OCI-LY7 (cell line): ENCODE measurements around the gene CLPSL1. TPM values are rescaled to one million over a fixed set of nuclear protein-coding genes. Genes with fewer than 3 reads are reported as not detected.
A peak's percentile ranks its signal among the peaks of the same experiment; 100 is the strongest.

Experiments
- BruUV-seq: library from RNA; stranded (reverse); fragments of 400-500 nt; replicated peaks from 2 replicates; lab custom pipeline; 2021; lab: Mats Ljungman, UMichigan
- CTCF ChIA-PET: fragments of 300-600 bp; sonication (Branson Sonifier 250); formaldehyde crosslinking; loops from one replicate; lab custom pipeline; 2022; ENCODE audit warnings: antibody characterized with exemption; ENCODE audit not compliant: unreplicated experiment; lab: Charles Lee
- POLR2A ChIA-PET: fragments of 300-600 bp; sonication (Branson Sonifier 250); formaldehyde crosslinking; loops from one replicate; lab custom pipeline; 2022; ENCODE audit warnings: antibody characterized with exemption; lab: Charles Lee
- DNase-seq: peaks from one replicate; pipeline ENCODE4 v3.0.0-alpha.2; 2015; ENCODE audit warnings: low spot score
- H2AFZ ChIP-seq: fragments of 200-600 bp; sonication (generic), shearing (Covaris generic); 2 replicates; pipeline ENCODE4 v1.6.1; 2014; ENCODE audit warnings: mild to moderate bottlenecking, antibody characterized with exemption, low read length, moderate library complexity
- H3K27ac ChIP-seq: fragments of 200-600 bp; sonication (generic); 2 replicates; pipeline ENCODE4 v1.5.1; 2014; ENCODE audit warnings: mixed run types, low read depth, mild to moderate bottlenecking, moderate library complexity, low read length, inconsistent platforms; ENCODE audit not compliant: poor library complexity, severe bottlenecking
- H3K36me3 ChIP-seq: fragments of 200-600 bp; sonication (generic); 2 replicates; pipeline ENCODE4 v1.6.1; 2014; ENCODE audit warnings: mild to moderate bottlenecking, antibody characterized with exemption, low read length, moderate library complexity, mixed read lengths; ENCODE audit not compliant: insufficient read depth
- H3K4me1 ChIP-seq: fragments of 200-600 bp; sonication (generic); 2 replicates; pipeline ENCODE4 v1.5.1; 2014; ENCODE audit warnings: mild to moderate bottlenecking, low read length; ENCODE audit not compliant: insufficient read depth, poor library complexity, severe bottlenecking
- H3K4me2 ChIP-seq: fragments of 200-600 bp; sonication (generic); 2 replicates; pipeline ENCODE4 v1.6.1; 2014; ENCODE audit warnings: mild to moderate bottlenecking, low read length
- H3K4me3 ChIP-seq: fragments of 200-600 bp; sonication (generic); 2 replicates; pipeline ENCODE4 v1.5.1; 2014; ENCODE audit warnings: mild to moderate bottlenecking, low read depth, low read length; ENCODE audit not compliant: poor library complexity, severe bottlenecking
- H3K79me2 ChIP-seq: fragments of 200-600 bp; sonication (generic); 2 replicates; pipeline ENCODE4 v1.6.1; 2016; ENCODE audit warnings: low read depth, mild to moderate bottlenecking, low read length, moderate library complexity, mixed read lengths; ENCODE audit not compliant: insufficient read depth
- H3K9me2 ChIP-seq: fragments of 200-600 bp; sonication (generic); 2 replicates; pipeline ENCODE4 v1.6.1; 2016; ENCODE audit warnings: mild to moderate bottlenecking, low read length, mixed read lengths; ENCODE audit not compliant: insufficient read depth
- H3K9me3 ChIP-seq: fragments of 200-600 bp; sonication (generic); 2 replicates; pipeline ENCODE4 v1.6.1; 2014; ENCODE audit warnings: mild to moderate bottlenecking, mixed run types, low read length, mixed read lengths
- H4K20me1 ChIP-seq: fragments of 200-600 bp; sonication (generic); 2 replicates; pipeline ENCODE4 v1.6.1; 2014; ENCODE audit warnings: mild to moderate bottlenecking, antibody characterized with exemption, low read length, moderate library complexity, mixed read lengths; ENCODE audit not compliant: insufficient read depth
- CTCF ChIP-seq: fragments of 200-600 bp; sonication (generic); conservative IDR thresholded peaks from 2 replicates; pipeline ENCODE4 v1.5.1; 2014; ENCODE audit warnings: mild to moderate bottlenecking, antibody characterized with exemption, low read length, moderate library complexity, mixed read lengths
- EZH2phosphoT487 ChIP-seq: fragments of 200-600 bp; sonication (generic); IDR thresholded peaks from 2 replicates; pipeline ENCODE4 v1.6.1; 2018; ENCODE audit warnings: low read depth, borderline replicate concordance, mild to moderate bottlenecking, mixed run types, antibody characterized with exemption, low read length, moderate library complexity, mixed read lengths
- intact Hi-C: fragments of 100-400 bp; cut with micrococcal nuclease; formaldehyde crosslinking; loops from one replicate; pipeline ENCODE4 v1.10.0; 2022; ENCODE audit not compliant: unreplicated experiment
- total RNA-seq, 2 experiments: library from RNA; depleted of rRNA in 1 of 2; stranded (reverse); fragments of >200 nt in 1 of 2; shearing (Covaris generic) in 1 of 2; gene quantifications; 2 replicates each; pipeline ENCODE4 v1.2.3, GENCODE V29; 2014 to 2022

CLPSL1 gene
- total RNA-seq, 2 experiments from 2014 or later = not detected

- no peaks in the 10 kb centered on the region for H3K79me2 ChIP-seq
- no peak overlapping the region for H3K4me3 ChIP-seq
- intact Hi-C loops = no loop called here
- DNase-seq = no peak
- no peak overlapping the region for H2AFZ ChIP-seq
- no peaks in the 10 kb centered on the region for H3K4me1 ChIP-seq
- H3K36me3 ChIP-seq = no peaks in the 10 kb centered on the region
- no peak overlapping the region for H3K4me2 ChIP-seq
- POLR2A ChIA-PET = interaction anchor here (0.6 to 1.1 kb wide), 2 partner anchors 8 to 1728 kb away, joined by 3 to 5 read pairs; no protein-coding TSS in a partner anchor
- CTCF ChIA-PET = no interaction called here
- no peak overlapping the region for H3K27ac ChIP-seq
- H3K9me3 ChIP-seq = no peaks in the 10 kb centered on the region
- H3K9me2 ChIP-seq = no peaks in the 10 kb centered on the region
- H4K20me1 ChIP-seq = no peaks in the 10 kb centered on the region
- BruUV-seq = no TSS peak
- no peak for TF ChIP-seq CTCF
- TF ChIP-seq EZH2phosphoT487 = no peak
Observed at GRCh38 chr6:35801148-35801547, 20.3 kb downstream of the CLPSL1 start.

GRCh38 chr6:35804996-35805736 lies 24.3 kb downstream of the CLPSL1 start, which contains the start of gene LHFPL5:
Gene LHFPL5 (plus strand): TSS chr6:35805352. CDS start chr6:35805671, 319 bp downstream.
- Histone ChIP-seq H3K27ac (no peak within 1 kb of the TSS), H3K9me3 (no peaks in the 10 kb centered on the region), H3K79me2 (no peaks in the 10 kb centered on the region), H3K9me2 (no peaks in the 10 kb centered on the region), H3K36me3 (no peaks in the 10 kb centered on the region), H4K20me1 (no peaks in the 10 kb centered on the region), H2AFZ (no peak within 1 kb of the TSS), H3K4me3 (no peak within 1 kb of the TSS), H3K4me2 (no peak within 1 kb of the TSS), H3K4me1 (no peaks in the 10 kb centered on the region)
- ChIA-PET CTCF (no interaction called here), POLR2A (no interaction called here)
- intact Hi-C loops = no loop called here
- no TSS peak for BruUV-seq
- TF ChIP-seq EZH2phosphoT487 = no peak
- TF ChIP-seq CTCF = no peak
- peak; percentile 19 for DNase-seq

- Histone ChIP-seq H3K4me3 (no peak overlapping the region), H3K9me3 (no peaks in the 10 kb centered on the region), H3K9me2 (no peaks in the 10 kb centered on the region), H3K4me2 (no peak overlapping the region), H3K4me1 (no peaks in the 10 kb centered on the region), H4K20me1 (no peaks in the 10 kb centered on the region), H2AFZ (no peak overlapping the region), H3K27ac (no peak overlapping the region), H3K36me3 (no peaks in the 10 kb centered on the region), H3K79me2 (no peaks in the 10 kb centered on the region)
- DNase-seq = no peak
- no TSS peak for BruUV-seq
- ChIA-PET POLR2A (interaction anchor here (0.7 kb wide), 1 partner anchor 26 kb away, joined by 3 read pairs; no protein-coding TSS in a partner anchor), CTCF (interaction anchor here (0.6 kb wide), 1 partner anchor 17 kb away, joined by 3 read pairs; no protein-coding TSS in a partner anchor)
- intact Hi-C loops = no loop called here
- no peak for TF ChIP-seq EZH2phosphoT487
- no peak for TF ChIP-seq CTCF
Observed at GRCh38 chr6:35808688-35809087, 27.9 kb downstream of the CLPSL1 start.
